GOT3 (cell line): ENCODE measurements around the gene ZNF613.
"Not testable (repeated sequence)": the region's sequence is repeated elsewhere in the genome, so short reads cannot be mapped to it uniquely, and the experiment has no call there.

ENCODE experiments used
- DNase-seq: peaks from one replicate; lab custom pipeline; 2025; ENCODE audit warnings: mixed read lengths; lab: John Stamatoyannopoulos, UW

ZNF613 gene

GRCh38 chr19:51926784-51927741 is at the start of gene ZNF613:
ZNF613 (plus strand) TSS chr19:51927472; CDS start chr19:51936221, 8,749 bp downstream.
- peak; percentile 71 for DNase-seq

DNA sequence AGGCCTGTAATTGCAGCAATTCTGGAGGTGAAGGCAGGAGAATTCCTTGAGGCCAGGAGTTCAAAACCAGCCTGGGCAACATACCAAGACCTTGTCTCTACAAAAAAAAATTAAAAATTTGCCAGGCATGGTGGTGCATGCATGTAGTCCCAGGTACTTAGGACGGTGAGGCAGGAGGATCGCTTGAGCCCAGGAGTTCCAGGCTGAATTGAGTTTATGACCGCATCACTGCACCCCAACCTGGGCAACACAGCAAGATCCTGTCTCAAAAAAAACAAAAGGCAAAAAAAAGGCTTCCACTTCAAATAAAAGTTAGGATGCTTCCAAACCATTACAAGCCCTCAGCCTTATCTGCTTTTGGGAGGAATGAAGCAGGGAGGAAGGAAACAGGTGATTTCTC is 44.8 kb upstream of the ZNF613 start:
- DNase-seq = no peak

DNA sequence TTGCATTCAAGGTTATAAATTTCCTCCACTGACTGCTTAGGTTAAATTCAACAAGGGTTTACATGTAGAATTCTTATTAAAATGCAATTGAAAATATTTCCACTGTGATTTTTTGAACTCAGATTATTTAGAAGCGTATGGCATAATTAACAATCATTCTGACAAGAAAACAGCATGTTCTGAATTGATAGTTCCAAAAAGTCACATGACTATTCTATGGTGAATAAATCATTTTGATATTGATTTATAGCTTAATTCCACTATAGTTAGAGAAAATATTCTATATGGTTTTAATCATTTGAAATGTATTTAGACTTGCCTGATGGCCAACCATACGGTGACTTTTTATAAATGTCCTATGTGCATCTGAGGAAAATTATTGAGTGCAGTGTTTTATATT is 42.6 kb upstream of the ZNF613 start:
- DNase-seq = no peak

GRCh38 chr19:51887522-51888498 is 39.5 kb upstream of the ZNF613 start, which contains the start of gene ZNF577:
ZNF577 (minus strand) TSS chr19:51887951; CDS start chr19:51880382, 7,569 bp downstream.
- peak; percentile 51 for DNase-seq

DNA sequence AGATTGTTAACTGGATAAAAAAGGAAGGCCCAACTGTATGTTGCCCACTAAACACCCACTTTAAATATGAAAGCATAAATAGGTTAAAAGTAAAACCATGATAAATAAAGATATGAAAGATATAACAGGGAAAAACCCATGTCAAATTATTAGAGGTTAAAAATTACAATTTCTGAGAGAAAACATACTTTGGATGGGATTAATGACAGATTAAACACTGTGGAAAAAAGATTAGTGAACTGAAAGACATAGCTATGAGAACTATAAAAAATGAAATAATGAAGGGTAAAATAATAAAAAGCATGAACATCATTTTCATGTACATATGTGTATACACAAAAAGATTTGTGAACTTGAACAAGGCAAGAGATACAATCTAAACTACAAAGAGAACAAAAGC is 37.3 kb upstream of the ZNF613 start:
- no peak for DNase-seq

- no peak for DNase-seq
These were observed 36.0 kb upstream of the ZNF613 start for GRCh38 chr19:51891193-51891747.

- DNase-seq = no peak
These were observed 25.4 kb upstream of the ZNF613 start for GRCh38 chr19:51901860-51902259.

GRCh38 chr19:51903192-51903591 is 24.1 kb upstream of the ZNF613 start:
- DNase-seq = no peak

- peak; percentile 60 for DNase-seq
These were observed 22.7 kb upstream of the ZNF613 start, which contains the start of gene ZNF649 for GRCh38 chr19:51904331-51905165. ZNF649 (minus strand) TSS chr19:51905017; CDS start chr19:51900107, 4,910 bp downstream.

DNA sequence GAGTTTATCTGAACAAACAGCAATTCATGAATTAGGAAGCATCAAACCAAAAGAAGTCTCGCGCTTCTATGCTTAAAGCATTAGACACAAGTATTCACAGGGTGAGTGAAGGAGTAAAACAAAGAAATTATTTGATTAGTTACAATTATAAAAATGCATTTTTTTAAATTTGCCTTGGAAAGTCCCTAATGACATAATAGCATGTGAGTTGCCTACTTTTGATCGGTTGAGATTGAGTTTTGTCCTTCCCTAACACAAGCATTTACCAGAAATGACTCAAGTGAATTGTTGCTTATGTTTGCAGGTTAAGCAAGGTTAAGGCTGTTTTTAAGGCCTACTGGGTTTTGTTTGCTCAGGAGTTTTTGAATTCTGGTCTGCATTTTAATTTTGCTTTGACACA is 22.1 kb upstream of the ZNF613 start:
- no peak for DNase-seq

- DNase-seq = not testable (repeated sequence)
These were observed 21.6 kb upstream of the ZNF613 start for GRCh38 chr19:51905639-51906038.

- DNase-seq = not testable (repeated sequence)
These were observed 21.2 kb upstream of the ZNF613 start for GRCh38 chr19:51906108-51906507.

DNA sequence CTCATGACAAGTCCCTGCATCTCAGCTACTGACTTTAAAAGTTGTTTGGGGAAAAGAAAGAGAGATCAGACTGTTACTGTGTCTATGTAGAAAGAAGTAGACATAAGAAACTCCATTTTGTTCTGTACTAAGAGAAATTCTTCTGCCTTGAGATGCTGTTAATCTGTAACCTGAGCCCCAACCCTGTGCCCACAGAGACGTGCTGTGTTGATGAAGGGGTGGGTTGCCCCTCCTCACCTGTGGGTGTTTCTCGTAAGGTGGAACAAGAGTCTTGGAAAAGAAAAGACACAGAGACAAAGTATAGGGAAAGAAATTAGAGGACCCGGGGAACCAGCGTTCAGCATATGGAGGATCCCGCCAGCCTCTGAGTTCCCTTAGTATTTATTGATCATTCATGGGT is 19.3 kb upstream of the ZNF613 start:
- DNase-seq = not testable (repeated sequence)

DNA sequence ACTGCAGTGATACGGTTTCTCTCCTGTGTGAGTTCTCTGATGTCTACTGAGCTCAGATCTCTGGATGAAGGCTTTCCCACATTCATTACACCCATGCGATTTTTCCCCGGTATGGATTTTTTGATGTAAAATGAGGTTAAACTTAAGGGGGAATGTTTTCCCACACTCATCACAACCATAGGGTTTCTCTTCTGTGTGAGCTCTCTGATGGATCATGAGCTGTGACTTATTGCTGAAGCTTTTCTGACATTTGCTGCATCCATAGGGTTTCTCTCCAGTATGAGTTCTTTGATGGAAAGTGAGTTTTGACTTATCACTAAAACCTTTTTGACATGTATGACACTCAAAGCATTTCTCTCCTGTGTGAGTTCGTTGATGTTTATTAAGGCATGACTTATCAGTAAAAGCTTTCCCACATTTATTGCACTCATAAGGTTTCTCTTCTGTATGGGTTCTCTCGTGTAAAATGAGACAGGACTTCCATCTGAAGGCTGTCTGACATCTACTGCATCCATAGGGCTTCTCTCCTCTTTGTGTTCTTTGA is 11.9 kb upstream of the ZNF613 start:
- no peak for DNase-seq

DNA sequence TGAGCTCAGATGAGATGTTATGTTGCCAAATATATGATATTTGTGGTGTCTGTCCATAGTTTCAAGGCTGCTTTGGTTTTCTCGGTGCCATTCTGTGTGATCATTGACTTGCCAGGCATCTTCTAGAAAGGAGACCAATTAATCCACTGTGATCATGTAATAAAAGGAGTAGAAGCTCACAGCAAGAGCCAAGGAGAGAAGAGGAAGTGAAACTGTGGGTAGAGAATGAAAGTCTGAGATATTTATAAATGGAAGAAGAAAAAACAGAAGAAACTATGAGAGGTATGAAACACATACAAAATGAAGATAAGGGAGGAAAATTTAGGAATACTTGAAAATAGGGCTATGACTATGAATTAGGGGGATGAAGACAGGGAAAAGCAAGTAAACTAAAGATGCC is 11.1 kb upstream of the ZNF613 start:
- no peak for DNase-seq

DNA sequence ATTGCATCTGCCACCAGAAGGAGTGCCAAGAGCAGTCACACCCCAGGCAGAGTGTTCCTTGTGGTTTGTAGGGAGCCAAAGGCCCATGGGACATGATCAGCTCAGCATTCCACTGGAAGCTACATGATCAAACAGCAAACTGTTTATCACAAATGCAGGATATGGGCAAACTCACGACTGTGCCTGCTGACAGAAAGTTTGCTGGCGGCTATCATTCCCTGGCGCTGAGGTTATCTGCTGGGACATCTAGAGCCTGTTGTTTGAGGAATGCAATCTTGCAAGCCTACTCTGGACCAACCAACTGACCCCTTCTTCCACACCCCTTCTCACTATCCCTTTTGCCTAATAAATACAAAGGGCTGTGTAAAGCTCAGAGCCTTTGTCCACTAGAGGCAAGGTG is 7.7 kb upstream of the ZNF613 start:
- DNase-seq = no peak

DNA sequence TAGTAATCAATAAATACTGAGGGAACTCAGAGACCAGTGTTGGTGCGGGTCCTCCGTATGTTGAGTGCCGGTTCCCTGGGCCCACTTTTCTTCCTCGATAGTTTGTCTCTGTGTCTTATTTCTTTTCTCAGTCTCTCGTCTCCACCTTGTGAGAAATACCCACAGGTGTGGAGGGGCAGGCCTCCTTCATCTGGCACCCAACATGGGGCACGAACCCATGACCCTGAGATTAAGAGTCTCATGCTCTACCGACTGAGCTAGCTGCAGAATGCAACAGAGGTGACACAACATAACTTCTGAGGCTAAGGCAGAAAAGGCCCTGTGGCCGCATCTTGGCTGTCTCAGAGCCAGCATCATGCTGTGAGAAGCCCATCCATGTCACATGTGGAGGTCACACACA is 5.3 kb upstream of the ZNF613 start:
- no peak for DNase-seq

- no peak for DNase-seq
These were observed 867 bp upstream of the ZNF613 start for GRCh38 chr19:51926426-51926783.

DNA sequence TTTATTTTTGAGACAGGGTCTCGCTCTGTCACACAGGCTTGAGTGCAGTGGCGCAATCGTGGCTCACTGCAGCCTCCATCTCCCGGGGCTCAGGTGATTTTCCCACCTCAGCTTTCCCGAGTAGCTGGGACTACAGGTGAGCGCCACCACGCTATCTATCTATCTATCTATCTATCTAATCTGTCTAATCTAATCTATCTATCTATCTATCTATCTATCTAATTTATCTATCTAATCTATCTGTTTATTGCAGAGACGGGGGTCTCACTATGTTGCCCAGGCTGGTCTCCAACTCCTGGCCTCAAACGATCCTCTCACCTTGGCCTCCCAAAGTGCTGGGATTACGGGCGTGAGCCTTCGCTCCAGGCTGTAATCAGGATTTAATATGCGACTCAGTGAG is 587 bp downstream of the ZNF613 start:
- no peak for DNase-seq

- no peak for DNase-seq
These were observed 4.6 kb downstream of the ZNF613 start for GRCh38 chr19:51931921-51932320.

DNA sequence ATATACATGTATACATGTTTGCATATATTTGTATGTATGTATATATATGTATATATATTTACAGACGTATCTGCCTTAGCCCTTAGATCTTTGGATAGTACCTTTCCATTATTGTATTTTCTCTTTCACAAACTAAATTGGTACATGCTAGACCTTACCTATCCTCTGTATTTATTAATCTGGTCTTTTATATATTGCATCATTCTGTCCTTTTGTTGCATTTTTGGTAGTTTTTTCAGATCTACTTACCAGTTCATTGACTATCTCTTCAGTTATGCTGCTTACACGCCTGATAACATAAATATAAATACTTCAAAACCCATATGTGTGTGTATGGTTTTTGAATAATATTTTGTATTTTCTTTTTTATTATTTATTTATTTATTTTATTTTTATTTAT is 11.7 kb downstream of the ZNF613 start:
- no peak for DNase-seq
